Measurements from ENCODE around the gene IL17REL.

Gene IL17REL

GRCh38 chr22:50020606-50021005, 8.0 kb upstream of the IL17REL start:
- no peak for DNase-seq

- no peak for DNase-seq
Measured at GRCh38 chr22:50019316-50019715, 6.8 kb upstream of the IL17REL start.

GRCh38 chr22:50018608-50019285, 6.2 kb upstream of the IL17REL start:
- DNase-seq = no peak

GRCh38 chr22:50017701-50018224, 5.2 kb upstream of the IL17REL start:
- no peak for DNase-seq

- DNase-seq = peak; percentile 83 to 85
Measured at GRCh38 chr22:50016988-50017700, 4.6 kb upstream of the IL17REL start.

GRCh38 chr22:50016308-50016987, 3.9 kb upstream of the IL17REL start:
- DNase-seq = no peak

GRCh38 chr22:50015451-50016307, 3.1 kb upstream of the IL17REL start:
- DNase-seq = no peak

- DNase-seq = no peak
Measured at GRCh38 chr22:50014655-50015401, 2.3 kb upstream of the IL17REL start.

GRCh38 chr22:50014053-50014501, 1.5 kb upstream of the IL17REL start:
- no peak for DNase-seq

GRCh38 chr22:50011447-50012210, 936 bp downstream of the IL17REL start:
- DNase-seq = no peak

- DNase-seq = peak; percentile 47 to 56
Measured at GRCh38 chr22:50010676-50011446, 1.7 kb downstream of the IL17REL start.

- DNase-seq = no peak
Measured at GRCh38 chr22:50009765-50010675, 2.5 kb downstream of the IL17REL start.

- DNase-seq = no peak
Measured at GRCh38 chr22:50009251-50009650, 3.3 kb downstream of the IL17REL start.

- no peak for DNase-seq
Measured at GRCh38 chr22:50008151-50009040, 4.2 kb downstream of the IL17REL start.

- DNase-seq = no peak
Measured at GRCh38 chr22:50007057-50007511, 5.5 kb downstream of the IL17REL start.

GRCh38 chr22:50004918-50005317, 7.6 kb downstream of the IL17REL start:
- no peak for DNase-seq

GRCh38 chr22:50002791-50003190, 9.8 kb downstream of the IL17REL start:
- DNase-seq = no peak

Data from stimulated activated CD4-positive, alpha-beta T cell treated with anti-CD3 and anti-CD28 coated beads, Interleukin-2, amount 100 ng/mL, for 24 hours (primary cell).